ENCODE results near the gene PDXK. TPM values are rescaled to one million over a fixed set of nuclear protein-coding genes. Genes with fewer than 3 reads are reported as not detected.

Gene PDXK
- total RNA-seq, 3 donors from 2014 or later = 51.5 to 79.2 (median 65.6) TPM

DNA sequence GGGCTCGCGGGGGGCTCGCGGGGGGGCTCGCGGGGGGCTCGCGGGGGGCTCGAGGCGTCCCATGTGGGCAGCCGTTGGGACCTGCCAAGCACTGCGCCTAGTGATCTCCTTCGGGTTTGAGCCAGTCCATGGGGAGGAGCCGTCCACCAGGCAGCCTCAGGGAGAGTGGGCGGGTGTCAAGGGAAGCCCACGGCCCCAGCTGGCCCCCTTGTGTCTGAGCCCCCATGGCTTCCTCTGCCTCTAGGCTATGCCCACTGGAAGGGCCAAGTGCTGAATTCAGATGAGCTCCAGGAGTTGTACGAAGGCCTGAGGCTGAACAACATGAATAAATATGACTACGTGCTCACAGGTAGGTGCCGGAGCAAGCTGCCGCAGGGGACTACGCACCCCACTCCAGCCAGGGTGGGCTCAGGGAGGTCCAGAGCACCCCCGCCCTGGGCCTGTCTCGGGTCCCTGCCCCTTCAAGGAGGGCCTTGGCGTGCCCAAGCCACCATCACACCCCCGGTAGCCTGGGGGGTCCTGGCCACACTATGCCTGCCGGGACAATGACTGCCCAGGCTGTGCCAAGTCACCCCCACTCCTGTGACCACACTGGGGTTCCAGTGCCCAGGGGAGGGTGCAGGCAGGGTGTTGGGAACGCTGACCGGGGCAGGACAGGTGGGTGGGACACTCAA lies 22.6 kb downstream of the PDXK start:
- Histone ChIP-seq H3K4me3 (peak overlapping the region in 1 of 3 donors; percentile 11), H3K9me3 (no peaks in the 10 kb centered on the region), H3K4me1 (no peaks in the 10 kb centered on the region), H3K36me3 (no peaks in the 10 kb centered on the region), H3K27me3 (no peaks in the 10 kb centered on the region), H3K27ac (peak overlapping the region; percentile 54 to 55)
- no peak for TF ChIP-seq POLR2A (IDR thresholded peaks at IDR 0.05)
- no peak for TF ChIP-seq POLR2AphosphoS5 (IDR thresholded peaks at IDR 0.05)
- TF ChIP-seq, protein P1, sequence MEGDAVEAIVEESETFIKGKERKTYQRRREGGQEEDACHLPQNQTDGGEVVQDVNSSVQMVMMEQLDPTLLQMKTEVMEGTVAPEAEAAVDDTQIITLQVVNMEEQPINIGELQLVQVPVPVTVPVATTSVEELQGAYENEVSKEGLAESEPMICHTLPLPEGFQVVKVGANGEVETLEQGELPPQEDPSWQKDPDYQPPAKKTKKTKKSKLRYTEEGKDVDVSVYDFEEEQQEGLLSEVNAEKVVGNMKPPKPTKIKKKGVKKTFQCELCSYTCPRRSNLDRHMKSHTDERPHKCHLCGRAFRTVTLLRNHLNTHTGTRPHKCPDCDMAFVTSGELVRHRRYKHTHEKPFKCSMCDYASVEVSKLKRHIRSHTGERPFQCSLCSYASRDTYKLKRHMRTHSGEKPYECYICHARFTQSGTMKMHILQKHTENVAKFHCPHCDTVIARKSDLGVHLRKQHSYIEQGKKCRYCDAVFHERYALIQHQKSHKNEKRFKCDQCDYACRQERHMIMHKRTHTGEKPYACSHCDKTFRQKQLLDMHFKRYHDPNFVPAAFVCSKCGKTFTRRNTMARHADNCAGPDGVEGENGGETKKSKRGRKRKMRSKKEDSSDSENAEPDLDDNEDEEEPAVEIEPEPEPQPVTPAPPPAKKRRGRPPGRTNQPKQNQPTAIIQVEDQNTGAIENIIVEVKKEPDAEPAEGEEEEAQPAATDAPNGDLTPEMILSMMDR (IDR thresholded peaks at IDR 0.05) = no peak
- no peak for DNase-seq (ENCODE audit: low spot score in 2 of 2)
- intact Hi-C loops (cut with DNase I; ENCODE audit: low total_unique reads) = no loop called here

DNA sequence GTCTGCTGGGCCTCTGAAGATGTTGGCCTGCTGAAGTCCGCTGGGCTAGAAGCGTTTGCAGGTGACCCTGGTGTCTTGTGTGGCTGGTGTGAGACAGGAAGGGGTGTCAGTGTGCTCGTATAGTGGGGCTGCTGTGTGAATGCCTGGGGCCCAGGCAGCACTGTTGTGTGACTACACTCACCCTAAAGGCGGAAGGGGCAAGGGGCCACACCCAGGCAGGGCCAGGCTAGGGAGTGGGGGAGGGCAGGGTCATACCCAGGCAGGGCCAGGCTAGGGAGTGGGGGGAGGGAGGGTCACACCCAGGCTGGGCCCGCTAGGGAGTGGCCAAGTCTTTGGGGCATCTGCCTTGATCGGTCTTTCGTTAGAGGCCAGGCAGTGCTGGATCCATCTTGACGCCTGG lies 25.0 kb downstream of the PDXK start:
- H3K4me1 ChIP-seq = no peaks in the 10 kb centered on the region
- H3K4me3 ChIP-seq = no peak overlapping the region
- no peak overlapping the region for H3K27ac ChIP-seq
- H3K9me3 ChIP-seq = no peaks in the 10 kb centered on the region
- intact Hi-C loops (cut with DNase I; ENCODE audit: low total_unique reads) = no loop called here
- H3K36me3 ChIP-seq = peaks cover 3% of the 10 kb centered on the region
- no peak for TF ChIP-seq POLR2A (IDR thresholded peaks at IDR 0.05)
- no peak for TF ChIP-seq POLR2AphosphoS5 (IDR thresholded peaks at IDR 0.05)
- TF ChIP-seq, protein P1 (IDR thresholded peaks at IDR 0.05) = no peak
- H3K27me3 ChIP-seq = no peaks in the 10 kb centered on the region
- no peak for DNase-seq (ENCODE audit: low spot score in 2 of 2)

DNA sequence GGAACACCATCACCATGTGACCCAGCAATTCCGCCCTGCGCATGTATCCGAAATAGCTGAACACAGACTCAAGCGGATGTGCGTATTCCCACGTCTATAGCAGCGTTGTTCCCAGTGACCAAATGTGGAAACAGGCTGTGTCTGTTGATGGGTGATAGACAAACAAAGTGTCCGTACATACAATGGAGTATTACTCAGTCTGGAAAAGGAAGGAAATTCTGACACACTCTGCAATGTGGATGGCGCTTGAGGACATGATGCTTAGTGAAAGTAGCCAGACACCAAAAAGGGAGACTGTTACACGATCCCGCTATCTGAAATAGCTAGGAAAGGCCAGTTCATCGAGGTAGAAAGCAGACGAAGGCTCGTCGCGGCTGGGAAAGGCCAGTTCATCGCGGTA lies 25.8 kb downstream of the PDXK start:
- peaks cover 3% of the 10 kb centered on the region for H3K36me3 ChIP-seq
- no peak for DNase-seq (ENCODE audit: low spot score in 2 of 2)
- H3K4me1 ChIP-seq = no peaks in the 10 kb centered on the region
- no peak overlapping the region for H3K4me3 ChIP-seq
- TF ChIP-seq POLR2A (IDR thresholded peaks at IDR 0.05) (no peak), POLR2AphosphoS5 (IDR thresholded peaks at IDR 0.05) (no peak)
- TF ChIP-seq, protein P1 (IDR thresholded peaks at IDR 0.05) = no peak
- no peak overlapping the region for H3K27ac ChIP-seq
- intact Hi-C loops (cut with DNase I; ENCODE audit: low total_unique reads) = no loop called here
- no peaks in the 10 kb centered on the region for H3K9me3 ChIP-seq
- no peaks in the 10 kb centered on the region for H3K27me3 ChIP-seq

DNA sequence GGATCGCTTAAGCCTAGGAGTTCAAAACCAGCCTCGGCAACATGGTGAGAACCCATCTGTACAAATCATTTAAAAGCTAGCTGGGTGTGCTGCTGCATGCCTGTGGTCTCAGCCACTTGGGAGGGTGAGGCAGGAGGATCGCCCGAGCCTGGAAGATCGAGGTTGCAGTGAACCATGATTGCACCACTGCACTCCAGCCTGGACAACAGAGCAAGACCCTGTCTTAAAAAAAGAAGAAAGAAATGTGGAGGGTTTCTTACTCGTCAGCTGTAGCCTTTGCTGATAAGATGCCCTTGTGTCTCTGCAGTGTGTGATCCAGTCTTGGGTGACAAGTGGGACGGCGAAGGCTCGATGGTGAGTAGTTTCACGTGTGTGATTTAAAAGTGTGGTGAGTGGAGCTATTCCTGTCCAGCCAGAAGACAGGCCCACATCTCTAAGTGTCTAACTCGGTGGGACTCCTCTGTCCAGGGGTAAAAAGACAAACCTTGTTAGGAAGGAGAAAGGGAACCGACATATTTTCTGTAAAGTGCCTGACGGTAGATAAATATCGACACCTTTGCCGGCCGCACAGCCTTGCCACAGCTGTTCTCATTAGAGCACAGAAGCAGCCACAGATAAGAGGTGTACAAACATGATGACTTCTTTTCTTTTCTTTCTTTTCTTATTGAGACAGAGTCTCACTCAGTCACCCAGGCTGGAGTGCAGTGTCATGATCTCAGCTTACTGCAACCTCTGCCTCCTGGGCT lies 27.0 kb downstream of the PDXK start:
- TF ChIP-seq, protein P1 (IDR thresholded peaks at IDR 0.05) = no peak
- TF ChIP-seq POLR2A (IDR thresholded peaks at IDR 0.05) (no peak), POLR2AphosphoS5 (IDR thresholded peaks at IDR 0.05) (no peak)
- H3K27ac ChIP-seq = no peak overlapping the region
- no peaks in the 10 kb centered on the region for H3K9me3 ChIP-seq
- no peak overlapping the region for H3K4me3 ChIP-seq
- H3K36me3 ChIP-seq = peaks cover 3% of the 10 kb centered on the region
- H3K4me1 ChIP-seq = no peaks in the 10 kb centered on the region
- DNase-seq (ENCODE audit: low spot score in 2 of 2) = no peak
- intact Hi-C loops (cut with DNase I; ENCODE audit: low total_unique reads) = no loop called here
- H3K27me3 ChIP-seq = no peaks in the 10 kb centered on the region

DNA sequence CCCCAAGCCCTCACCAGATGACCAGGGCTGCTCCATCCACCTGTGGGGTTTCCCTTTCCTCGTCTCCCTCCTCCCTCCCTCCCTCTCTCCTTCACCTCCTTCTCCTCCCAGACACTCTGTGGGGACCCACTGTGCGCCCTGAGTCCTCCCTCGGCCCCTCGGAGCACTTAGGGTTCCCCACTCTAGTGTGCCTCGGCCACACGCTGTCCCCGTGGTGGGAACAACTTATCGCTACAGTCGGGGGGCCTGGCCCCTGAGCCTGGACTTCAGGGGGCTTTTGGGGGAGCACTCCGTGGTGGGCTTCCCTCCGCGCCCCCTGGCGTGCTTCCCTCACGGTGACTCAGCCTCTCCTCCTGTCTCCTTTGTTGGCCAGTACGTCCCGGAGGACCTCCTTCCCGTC lies 29.7 kb downstream of the PDXK start:
- Histone ChIP-seq H3K27ac (no peak overlapping the region), H3K4me1 (no peaks in the 10 kb centered on the region), H3K27me3 (no peaks in the 10 kb centered on the region), H3K4me3 (no peak overlapping the region), H3K9me3 (no peaks in the 10 kb centered on the region), H3K36me3 (peaks cover 3% of the 10 kb centered on the region)
- TF ChIP-seq POLR2AphosphoS5 (IDR thresholded peaks at IDR 0.05) (no peak), POLR2A (IDR thresholded peaks at IDR 0.05) (no peak)
- TF ChIP-seq, protein P1 (IDR thresholded peaks at IDR 0.05) = no peak
- intact Hi-C loops (cut with DNase I; ENCODE audit: low total_unique reads) = no loop called here
- no peak for DNase-seq (ENCODE audit: low spot score in 2 of 2)

Measured in breast epithelium (tissue), 4 donors.